Peyer's patch (tissue), 4 donors: ENCODE results near the gene RUNDC3A.

Source experiments
- CTCF ChIP-seq, 6 experiments: fragments of 450-650 bp in 4 of 6; fragments of 200-600 bp in 2 of 6; sonication (generic) in 1 of 6; IDR thresholded peaks; one replicate each; pipeline ENCODE4 v1.5.1; 2017 to 2019; ENCODE audit warnings: antibody characterized with exemption in 6 of 6, mild to moderate bottlenecking in 3 of 6, moderate library complexity in 1 of 6
- POLR2A ChIP-seq, 2 donors: fragments of 450-650 bp; IDR thresholded peaks; one replicate each; pipeline ENCODE4 v1.5.1; 2017; ENCODE audit warnings: antibody characterized with exemption in 2 of 2, mild to moderate bottlenecking in 2 of 2, moderate library complexity in 2 of 2

DNA sequence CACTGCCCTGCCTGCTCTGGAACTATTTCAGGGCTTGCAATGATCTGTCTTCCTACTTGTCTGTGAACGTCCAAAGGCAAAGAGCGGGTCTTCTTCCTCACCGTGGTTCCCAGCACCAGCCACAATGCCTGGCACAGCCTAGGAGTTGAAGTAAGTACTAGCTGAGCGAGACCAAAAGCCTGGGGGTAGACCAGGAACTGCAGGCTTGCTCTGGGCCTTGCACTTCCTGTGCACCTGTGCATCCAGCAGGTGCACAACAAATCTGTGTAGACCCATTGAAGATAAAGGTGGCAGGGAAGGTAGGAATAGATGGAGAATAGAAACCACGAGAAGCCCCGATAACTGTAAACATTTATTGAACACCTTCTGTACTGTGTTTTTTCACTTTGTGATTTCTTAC lies 50.6 kb downstream of the RUNDC3A start:
- TF ChIP-seq CTCF (IDR thresholded peaks at IDR 0.05) (no peak), POLR2A (IDR thresholded peaks at IDR 0.05) (no peak)
